GM12872 (cell line): ENCODE measurements around the gene CNTN5.

Experiments used
- CTCF ChIP-seq: IDR thresholded peaks from 3 replicates; pipeline ENCODE4 v1.5.1; 2011; ENCODE audit warnings: low read depth, mild to moderate bottlenecking, low read length, moderate library complexity; ENCODE audit not compliant: insufficient read depth

Gene CNTN5

GRCh38 chr11:100338144-100338840 lies 1317.5 kb downstream of the CNTN5 start:
- no peak for TF ChIP-seq CTCF

DNA sequence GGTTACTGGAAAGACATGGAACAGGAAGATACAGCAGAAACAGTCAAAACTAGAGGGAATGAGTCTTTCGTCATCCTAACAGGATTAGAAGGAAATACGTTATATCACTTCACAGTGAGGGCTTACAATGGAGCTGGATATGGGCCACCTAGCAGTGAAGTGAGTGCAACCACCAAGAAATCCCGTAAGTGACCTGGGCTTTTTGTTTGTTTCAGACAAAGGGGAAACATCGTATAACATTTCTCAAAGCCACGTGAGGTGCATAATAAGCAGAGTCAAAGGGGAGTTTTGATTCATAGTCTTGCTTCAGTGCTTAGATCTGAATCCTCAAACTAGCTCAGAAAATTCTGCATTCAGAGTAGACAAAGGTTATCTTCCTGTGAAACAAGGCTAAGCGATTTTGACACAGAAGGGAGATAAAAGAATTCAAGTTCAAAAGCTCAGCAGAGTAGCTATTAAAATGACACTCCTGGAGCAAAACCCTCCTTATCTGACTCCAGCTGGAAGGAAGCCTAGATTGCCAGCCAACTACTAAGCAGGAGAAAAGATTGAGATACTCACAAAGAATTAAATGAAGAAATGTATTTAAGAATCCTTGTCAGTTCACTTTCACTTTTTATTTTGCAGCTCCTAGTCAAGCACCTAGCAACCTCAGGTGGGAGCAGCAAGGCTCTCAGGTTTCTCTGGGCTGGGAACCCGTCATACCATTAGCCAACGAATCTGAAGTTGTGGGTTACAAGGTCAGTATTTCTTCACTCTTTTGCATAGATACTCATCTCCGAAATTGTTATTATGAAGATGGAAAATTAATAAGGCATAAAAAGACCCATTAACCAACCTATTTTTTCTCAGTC lies 1319.9 kb downstream of the CNTN5 start:
- no peak for TF ChIP-seq CTCF

DNA sequence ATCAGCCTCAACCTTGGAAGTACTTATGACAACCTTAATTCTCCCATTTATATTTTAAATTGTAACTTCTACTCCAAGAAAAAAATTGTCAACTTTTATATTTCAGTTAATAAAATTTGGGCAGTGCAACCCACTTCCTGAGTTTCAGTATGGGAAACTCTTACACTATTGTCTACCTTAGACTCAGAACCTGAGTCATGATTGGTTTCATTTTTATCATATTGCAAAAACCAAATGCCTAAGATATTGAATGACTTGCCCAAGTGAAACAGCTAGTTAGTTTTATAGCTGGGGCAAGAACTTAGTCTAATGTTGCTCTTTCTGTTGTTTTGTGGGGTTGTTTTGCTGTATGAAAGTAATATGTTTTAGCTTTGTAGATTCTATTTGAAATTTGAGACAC lies 1332.3 kb downstream of the CNTN5 start:
- TF ChIP-seq CTCF = no peak

- TF ChIP-seq CTCF = no peak
Measured at GRCh38 chr11:100354736-100355135, 1334.0 kb downstream of the CNTN5 start.

DNA sequence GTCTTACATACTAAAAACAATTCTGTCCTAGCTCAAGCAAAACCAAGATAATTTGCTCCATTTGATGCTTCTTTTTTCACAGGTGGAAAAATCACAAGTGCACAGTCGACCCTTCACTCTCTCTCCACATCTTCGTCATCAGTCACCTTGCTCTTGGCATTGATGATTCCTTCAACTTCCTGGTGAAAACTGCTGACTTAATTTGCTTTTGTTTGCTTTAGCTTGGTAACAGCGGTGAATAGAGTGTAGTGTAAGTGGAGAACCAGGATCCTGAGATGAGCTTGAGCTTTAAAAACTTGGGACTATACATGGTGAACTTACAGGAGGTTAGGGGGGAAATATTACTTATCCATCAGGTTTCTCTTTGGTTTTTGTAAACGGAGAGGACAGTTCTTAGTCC lies 1335.3 kb downstream of the CNTN5 start:
- TF ChIP-seq CTCF = no peak

- no peak for TF ChIP-seq CTCF
Measured at GRCh38 chr11:100359281-100359680, 1338.5 kb downstream of the CNTN5 start.

GRCh38 chr11:100367892-100368291 lies 1347.1 kb downstream of the CNTN5 start:
- no peak for TF ChIP-seq CTCF
